Measurements from ENCODE around the gene MTCL3.

MTCL3 gene

DNA sequence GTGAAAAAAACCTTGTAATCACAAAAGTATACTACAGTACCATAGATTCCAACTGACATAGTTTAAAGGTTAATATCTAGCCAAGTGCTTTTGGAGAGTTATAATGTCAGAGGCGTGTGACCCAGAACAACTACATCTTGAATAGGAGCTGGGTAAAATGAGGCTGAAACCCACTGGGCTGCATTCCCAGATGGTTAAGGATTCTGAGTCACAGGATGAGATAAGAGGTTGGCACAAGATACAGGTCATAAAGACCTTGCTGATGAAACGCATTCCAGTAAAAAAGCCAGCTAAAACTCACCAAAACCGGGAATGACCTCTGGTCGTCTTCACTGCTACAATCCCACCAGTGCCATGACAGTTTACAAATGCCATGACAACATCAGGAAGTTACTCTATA lies 37.5 kb downstream of the MTCL3 start:
- no peaks in the 10 kb centered on the region for H3K36me3 ChIP-seq (ENCODE audit: control insufficient read depth, low read length)
- H3K9me3 ChIP-seq (ENCODE audit: control insufficient read depth, insufficient read depth, low read length) = no peaks in the 10 kb centered on the region
- H3F3A ChIP-seq (ENCODE audit: control insufficient read depth, insufficient read depth) = no peaks in the 10 kb centered on the region
- no peaks in the 10 kb centered on the region for H3K79me2 ChIP-seq (ENCODE audit: control insufficient read depth, low read length)
- TF ChIP-seq EZH2phosphoT487 (IDR thresholded peaks at IDR 0.05; ENCODE audit: borderline replicate concordance, low read length) (no peak), CTCF (IDR thresholded peaks at IDR 0.05; ENCODE audit: low read depth, low read length, poor library complexity, severe bottlenecking) (no peak)
- H3K9me2 ChIP-seq (replicated peaks; ENCODE audit: control insufficient read depth, low read length) = no peaks in the 10 kb centered on the region
- no peak overlapping the region for H3K4me3 ChIP-seq (ENCODE audit: low read length)
- H3K27me3 ChIP-seq (ENCODE audit: control insufficient read depth, low read length) = peaks cover 3% of the 10 kb centered on the region; the same call in 1 of the 2 replicates
- no peaks in the 10 kb centered on the region for H3K4me1 ChIP-seq (ENCODE audit: control insufficient read depth, low read length)
- no peaks in the 10 kb centered on the region for H4K20me1 ChIP-seq (ENCODE audit: control insufficient read depth, insufficient read depth, low read depth, low read length)
- H3K4me2 ChIP-seq (ENCODE audit: low read length) = no peak overlapping the region
- H3K27ac ChIP-seq (ENCODE audit: low read depth, low read length) = no peak overlapping the region

- Histone ChIP-seq H3K4me2 (ENCODE audit: low read length) (no peak overlapping the region), H3F3A (ENCODE audit: control insufficient read depth, insufficient read depth) (no peaks in the 10 kb centered on the region), H4K20me1 (ENCODE audit: control insufficient read depth, insufficient read depth, low read depth, low read length) (no peaks in the 10 kb centered on the region), H3K9me3 (ENCODE audit: control insufficient read depth, insufficient read depth, low read length) (no peaks in the 10 kb centered on the region), H3K4me3 (ENCODE audit: low read length) (no peak overlapping the region), H3K4me1 (ENCODE audit: control insufficient read depth, low read length) (no peaks in the 10 kb centered on the region), H3K79me2 (ENCODE audit: control insufficient read depth, low read length) (no peaks in the 10 kb centered on the region), H3K36me3 (ENCODE audit: control insufficient read depth, low read length) (no peaks in the 10 kb centered on the region), H3K27ac (ENCODE audit: low read depth, low read length) (no peak overlapping the region), H3K9me2 (replicated peaks; ENCODE audit: control insufficient read depth, low read length) (no peaks in the 10 kb centered on the region), H3K27me3 (ENCODE audit: control insufficient read depth, low read length) (peaks cover 3% of the 10 kb centered on the region; the same call in 1 of the 2 replicates)
- TF ChIP-seq CTCF (IDR thresholded peaks at IDR 0.05; ENCODE audit: low read depth, low read length, poor library complexity, severe bottlenecking) (no peak), EZH2phosphoT487 (IDR thresholded peaks at IDR 0.05; ENCODE audit: borderline replicate concordance, low read length) (no peak)
Observed at GRCh38 chr6:127481111-127481510, 38.0 kb downstream of the MTCL3 start.

- TF ChIP-seq CTCF (IDR thresholded peaks at IDR 0.05; ENCODE audit: low read depth, low read length, poor library complexity, severe bottlenecking) (no peak), EZH2phosphoT487 (IDR thresholded peaks at IDR 0.05; ENCODE audit: borderline replicate concordance, low read length) (no peak)
- Histone ChIP-seq H3K4me1 (ENCODE audit: control insufficient read depth, low read length) (no peaks in the 10 kb centered on the region), H3K36me3 (ENCODE audit: control insufficient read depth, low read length) (no peaks in the 10 kb centered on the region)
Observed at GRCh38 chr6:127477658-127478057, 41.5 kb downstream of the MTCL3 start.

GRCh38 chr6:127475823-127476176 lies 43.3 kb downstream of the MTCL3 start:
- no peaks in the 10 kb centered on the region for H3K9me2 ChIP-seq (replicated peaks; ENCODE audit: control insufficient read depth, low read length)
- H3K27me3 ChIP-seq (ENCODE audit: control insufficient read depth, low read length) = no peaks in the 10 kb centered on the region
- H3K27ac ChIP-seq (ENCODE audit: low read depth, low read length) = no peak overlapping the region
- no peaks in the 10 kb centered on the region for H3F3A ChIP-seq (ENCODE audit: control insufficient read depth, insufficient read depth)
- H3K4me3 ChIP-seq (ENCODE audit: low read length) = no peak overlapping the region
- H3K4me2 ChIP-seq (ENCODE audit: low read length) = no peak overlapping the region
- no peaks in the 10 kb centered on the region for H3K36me3 ChIP-seq (ENCODE audit: control insufficient read depth, low read length)
- no peaks in the 10 kb centered on the region for H4K20me1 ChIP-seq (ENCODE audit: control insufficient read depth, insufficient read depth, low read depth, low read length)
- TF ChIP-seq CTCF (IDR thresholded peaks at IDR 0.05; ENCODE audit: low read depth, low read length, poor library complexity, severe bottlenecking) = no peak
- no peak for TF ChIP-seq EZH2phosphoT487 (IDR thresholded peaks at IDR 0.05; ENCODE audit: borderline replicate concordance, low read length)
- no peaks in the 10 kb centered on the region for H3K4me1 ChIP-seq (ENCODE audit: control insufficient read depth, low read length)
- no peaks in the 10 kb centered on the region for H3K9me3 ChIP-seq (ENCODE audit: control insufficient read depth, insufficient read depth, low read length)
- H3K79me2 ChIP-seq (ENCODE audit: control insufficient read depth, low read length) = no peaks in the 10 kb centered on the region

More at GRCh38 chr6:127477658-127478057, 41.5 kb downstream of the MTCL3 start:
- H3K9me2 ChIP-seq (replicated peaks; ENCODE audit: control insufficient read depth, low read length) = no peaks in the 10 kb centered on the region
- H4K20me1 ChIP-seq (ENCODE audit: control insufficient read depth, insufficient read depth, low read depth, low read length) = no peaks in the 10 kb centered on the region
- no peak overlapping the region for H3K4me3 ChIP-seq (ENCODE audit: low read length)
- H3F3A ChIP-seq (ENCODE audit: control insufficient read depth, insufficient read depth) = no peaks in the 10 kb centered on the region
- H3K79me2 ChIP-seq (ENCODE audit: control insufficient read depth, low read length) = no peaks in the 10 kb centered on the region
- no peak overlapping the region for H3K4me2 ChIP-seq (ENCODE audit: low read length)
- H3K27ac ChIP-seq (ENCODE audit: low read depth, low read length) = no peak overlapping the region
- H3K9me3 ChIP-seq (ENCODE audit: control insufficient read depth, insufficient read depth, low read length) = no peaks in the 10 kb centered on the region
- no peaks in the 10 kb centered on the region for H3K27me3 ChIP-seq (ENCODE audit: control insufficient read depth, low read length)

All from DOHH2 (cell line).